GM12874 (cell line): ENCODE data around the gene USP40.

Source experiments
- CTCF ChIP-seq: IDR thresholded peaks from 2 replicates; pipeline ENCODE4 v1.5.1; 2011; ENCODE audit warnings: low read depth, mild to moderate bottlenecking, control low read depth, low read length, moderate library complexity; ENCODE audit not compliant: insufficient read depth

The USP40 gene

GRCh38 chr2:233457356-233457755 is 109.2 kb downstream of the USP40 start:
- no peak for TF ChIP-seq CTCF

GRCh38 chr2:233456934-233457333 is 109.6 kb downstream of the USP40 start:
- no peak for TF ChIP-seq CTCF

GRCh38 chr2:233456111-233456510 is 110.5 kb downstream of the USP40 start:
- TF ChIP-seq CTCF = no peak

GRCh38 chr2:233455491-233455890 is 111.1 kb downstream of the USP40 start:
- no peak for TF ChIP-seq CTCF

GRCh38 chr2:233455006-233455405 is 111.6 kb downstream of the USP40 start:
- TF ChIP-seq CTCF = no peak

GRCh38 chr2:233453916-233454315 is 112.7 kb downstream of the USP40 start:
- TF ChIP-seq CTCF = no peak

GRCh38 chr2:233453111-233453915 is 113.3 kb downstream of the USP40 start:
- TF ChIP-seq CTCF = no peak
